ENCODE data around the gene TBCA.
A peak's percentile ranks its signal among the peaks of the same experiment; 100 is the strongest.
"Not testable (repeated sequence)": the region's sequence is repeated elsewhere in the genome, so short reads cannot be mapped to it uniquely, and the experiment has no call there.

The TBCA gene

GRCh38 chr5:77772729-77773128 is 3.4 kb downstream of the TBCA start:
- FAIRE-seq, result no peak

- no peak for FAIRE-seq
Observed at GRCh38 chr5:77771452-77771851, 4.7 kb downstream of the TBCA start.

- FAIRE-seq, result no peak
Observed at GRCh38 chr5:77770293-77771005, 5.7 kb downstream of the TBCA start.

- no peak for FAIRE-seq
Observed at GRCh38 chr5:77768978-77769377, 7.2 kb downstream of the TBCA start.

- no peak for FAIRE-seq
Observed at GRCh38 chr5:77767301-77767700, 8.8 kb downstream of the TBCA start.

- FAIRE-seq, result no peak
Observed at GRCh38 chr5:77761606-77762005, 14.5 kb downstream of the TBCA start.

DNA sequence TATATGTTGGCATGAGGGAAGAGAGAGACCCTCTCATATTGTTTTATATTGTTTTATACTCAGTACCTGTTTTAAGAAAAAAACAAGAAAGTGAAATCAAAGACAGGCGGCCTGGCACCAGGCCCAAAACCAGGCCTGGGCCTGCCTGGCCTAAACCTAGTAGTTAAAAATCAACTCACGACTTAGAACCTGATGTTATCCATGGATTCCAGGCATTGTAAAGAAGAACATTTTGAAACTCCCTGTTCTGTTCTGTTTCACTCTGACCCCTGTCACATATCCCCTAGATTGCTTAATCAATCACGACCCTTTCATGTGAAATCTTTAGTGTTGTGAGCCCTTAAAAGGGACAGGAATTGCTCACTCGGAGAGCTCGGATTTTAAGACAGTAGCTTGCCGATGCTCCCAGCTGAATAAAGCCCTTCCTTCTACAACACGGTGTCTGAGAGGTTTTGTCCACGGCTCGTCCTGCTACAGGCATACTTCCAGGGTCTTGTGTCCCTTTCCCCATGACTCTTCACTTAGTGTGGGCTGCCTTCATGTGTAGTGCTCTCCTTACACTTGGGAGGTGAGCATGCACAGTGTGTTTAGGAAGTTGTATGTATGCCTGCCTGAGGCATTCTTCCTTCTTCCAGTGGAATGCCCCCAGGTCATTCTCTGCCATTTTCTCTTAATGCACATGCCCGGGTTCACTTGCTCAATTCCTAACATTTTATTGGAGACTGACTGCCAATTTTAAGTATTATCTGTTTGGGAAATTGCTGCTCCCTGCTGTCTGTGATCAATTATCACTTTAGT is 17.8 kb downstream of the TBCA start:
- FAIRE-seq, result no peak

DNA sequence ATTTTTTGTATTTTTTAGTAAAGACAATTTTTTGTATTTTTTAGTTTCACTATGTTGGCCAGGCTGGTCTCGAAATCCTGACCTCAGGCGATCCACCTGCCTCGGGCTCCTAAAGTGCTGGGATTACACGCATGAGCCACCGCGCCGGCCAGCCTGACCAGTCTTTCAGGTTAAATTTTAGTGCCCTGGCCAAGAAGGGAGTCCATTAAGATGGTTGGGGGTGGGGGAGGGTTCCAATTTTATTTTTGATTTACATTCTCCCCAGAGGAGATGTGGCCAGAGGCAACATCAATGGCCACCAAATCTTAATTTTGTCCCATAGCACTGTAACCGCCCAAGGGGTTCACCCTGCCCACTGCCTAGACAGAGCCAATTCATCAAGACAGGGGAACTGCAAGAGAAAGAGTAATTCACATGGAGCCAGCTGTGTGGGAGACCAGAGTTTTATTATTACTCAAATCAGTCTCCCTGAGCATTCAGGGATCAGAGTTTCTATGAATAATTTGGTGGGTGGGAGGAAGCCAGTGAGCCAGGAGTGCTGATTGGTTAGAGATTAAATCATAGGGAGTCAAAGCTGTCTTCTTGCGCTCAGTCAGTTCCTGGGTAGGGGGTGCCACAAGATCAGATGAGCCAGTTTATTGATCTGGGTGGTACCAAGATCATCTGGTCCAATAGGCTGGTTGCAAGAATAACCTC is 24.7 kb downstream of the TBCA start:
- FAIRE-seq, result no peak

DNA sequence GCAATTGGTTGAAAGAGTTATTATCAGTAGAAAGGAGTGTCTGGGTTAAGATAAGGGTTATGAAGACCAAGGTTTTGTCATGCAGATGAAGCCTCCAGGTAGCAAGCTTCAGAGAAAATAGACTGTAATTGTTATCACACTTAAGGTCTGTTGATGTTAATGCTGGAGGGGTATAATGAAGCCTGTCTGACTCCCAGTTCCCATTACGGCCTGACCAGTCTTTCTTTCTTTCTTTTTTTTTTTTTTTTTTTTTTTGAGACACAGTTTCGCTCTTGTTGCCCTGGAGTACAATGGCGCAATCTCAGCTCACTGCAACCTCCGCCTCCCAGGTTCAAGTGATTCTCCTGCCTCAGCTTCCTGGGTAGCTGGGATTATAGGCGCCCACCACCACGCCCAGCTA is 25.2 kb downstream of the TBCA start:
- FAIRE-seq, result not testable (repeated sequence)

DNA sequence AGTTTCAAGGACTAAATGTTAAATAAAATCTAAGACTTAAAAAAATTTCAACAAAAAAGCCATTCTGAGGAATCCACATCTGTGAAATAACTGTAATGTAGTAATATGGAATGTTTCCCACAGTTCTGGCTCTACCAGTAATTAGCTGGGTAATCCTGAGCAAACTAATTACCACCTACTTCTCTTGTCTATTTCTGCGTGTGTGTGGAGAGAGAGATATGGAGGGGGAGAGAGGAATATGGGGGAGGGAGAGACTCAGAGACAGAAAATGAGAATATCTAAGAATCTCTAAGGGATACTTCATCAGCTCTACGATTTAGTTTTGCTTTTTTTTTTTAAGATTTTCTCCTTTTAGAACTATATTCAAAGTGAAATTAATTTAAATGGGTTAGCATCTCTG is 28.0 kb downstream of the TBCA start:
- no peak for FAIRE-seq

GRCh38 chr5:77744116-77744515 is 32.0 kb downstream of the TBCA start:
- no peak for FAIRE-seq

GRCh38 chr5:77743181-77743580 is 33.0 kb downstream of the TBCA start:
- FAIRE-seq, result no peak

DNA sequence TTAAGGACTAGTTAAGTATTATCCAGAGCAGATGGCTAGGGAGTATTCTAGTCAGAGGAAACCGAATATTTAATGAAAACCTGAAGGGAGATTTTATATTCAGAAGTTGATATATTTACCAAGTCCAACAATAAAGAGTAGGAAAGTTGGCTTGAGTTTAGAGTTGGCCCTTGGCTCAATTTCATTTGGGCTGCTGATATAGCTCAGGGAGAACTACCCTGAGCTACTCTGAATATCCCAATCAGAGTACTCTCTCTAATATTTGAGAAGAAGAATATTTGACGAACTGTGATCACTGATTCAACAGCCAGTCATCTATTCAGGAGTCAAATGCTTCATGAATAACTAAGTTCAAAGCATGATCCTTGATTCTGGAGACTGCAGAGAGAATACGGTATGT is 34.5 kb downstream of the TBCA start:
- FAIRE-seq, result no peak

- no peak for FAIRE-seq
Observed at GRCh38 chr5:77734885-77735284, 41.3 kb downstream of the TBCA start.

GRCh38 chr5:77733130-77733529 is 43.0 kb downstream of the TBCA start:
- no peak for FAIRE-seq

DNA sequence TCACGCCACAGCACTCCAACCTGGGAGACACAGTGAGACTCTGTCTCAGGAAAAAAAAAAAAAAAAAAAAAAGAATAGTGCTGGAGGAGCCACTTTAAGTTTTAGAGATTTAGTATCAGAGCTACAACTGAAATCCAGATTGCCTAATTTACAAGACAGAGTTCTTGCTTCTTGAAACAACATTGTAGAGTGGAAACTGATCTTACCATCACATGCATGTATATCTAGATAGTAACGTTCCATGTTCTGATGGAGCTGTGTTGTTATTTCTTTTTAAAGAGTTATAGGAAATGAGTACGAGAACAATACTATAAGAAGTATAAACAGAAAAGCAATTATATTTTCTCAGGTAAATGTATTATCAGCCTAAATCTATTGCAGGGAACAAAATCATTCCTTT is 48.9 kb downstream of the TBCA start:
- no peak for FAIRE-seq

DNA sequence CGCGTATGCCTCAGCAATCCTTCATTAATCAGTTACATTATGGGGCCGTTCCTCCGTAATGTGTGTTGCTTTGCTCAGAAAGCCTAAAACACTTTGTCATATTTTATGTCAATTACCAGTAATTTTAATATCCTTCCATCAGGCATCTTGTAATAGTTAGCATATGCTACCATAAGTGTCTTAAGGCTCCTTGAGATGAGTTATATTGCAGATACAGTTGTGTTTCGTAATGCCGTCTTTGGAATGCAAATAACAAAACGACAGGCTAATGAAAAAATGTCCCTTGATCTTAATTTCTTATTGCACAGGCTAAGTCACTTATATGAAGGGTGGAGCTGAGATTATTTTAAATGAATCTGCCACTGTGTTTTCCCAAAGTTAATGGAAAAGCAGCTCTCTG is 50.5 kb downstream of the TBCA start:
- FAIRE-seq, result no peak

GRCh38 chr5:77724934-77725333 is 51.2 kb downstream of the TBCA start:
- no peak for FAIRE-seq

- no peak for FAIRE-seq
Observed at GRCh38 chr5:77719666-77720363, 56.3 kb downstream of the TBCA start.

DNA sequence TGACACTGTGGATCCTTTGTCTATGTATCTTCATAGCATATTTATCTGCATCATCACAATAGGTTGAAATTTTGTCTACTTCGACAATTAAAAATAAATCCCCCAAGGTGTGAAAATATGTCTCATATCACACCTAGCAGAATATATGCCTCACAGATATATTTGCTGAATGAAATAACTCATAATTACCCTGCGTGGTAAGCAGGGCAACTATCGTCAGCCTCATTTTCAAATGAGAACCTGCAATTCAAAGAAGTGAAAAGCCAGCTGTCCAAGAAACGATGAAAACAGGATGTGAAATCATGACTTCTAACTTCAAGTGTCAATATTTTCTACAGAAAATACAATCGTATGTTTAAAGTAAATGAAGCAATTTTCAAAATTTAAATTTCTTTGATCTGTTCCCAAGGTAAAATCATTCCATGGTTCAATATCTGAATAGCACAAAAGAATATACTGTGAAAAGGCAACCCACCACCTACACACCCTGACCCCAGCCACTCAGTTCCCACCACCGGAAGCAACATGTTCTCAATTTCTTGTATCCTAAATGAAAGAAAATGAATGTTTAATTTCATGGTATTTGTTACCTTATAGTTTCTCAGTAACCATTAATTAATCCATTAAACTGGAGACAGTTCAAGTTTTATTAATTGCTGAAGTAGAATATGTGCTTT is 57.1 kb downstream of the TBCA start:
- no peak for FAIRE-seq

DNA sequence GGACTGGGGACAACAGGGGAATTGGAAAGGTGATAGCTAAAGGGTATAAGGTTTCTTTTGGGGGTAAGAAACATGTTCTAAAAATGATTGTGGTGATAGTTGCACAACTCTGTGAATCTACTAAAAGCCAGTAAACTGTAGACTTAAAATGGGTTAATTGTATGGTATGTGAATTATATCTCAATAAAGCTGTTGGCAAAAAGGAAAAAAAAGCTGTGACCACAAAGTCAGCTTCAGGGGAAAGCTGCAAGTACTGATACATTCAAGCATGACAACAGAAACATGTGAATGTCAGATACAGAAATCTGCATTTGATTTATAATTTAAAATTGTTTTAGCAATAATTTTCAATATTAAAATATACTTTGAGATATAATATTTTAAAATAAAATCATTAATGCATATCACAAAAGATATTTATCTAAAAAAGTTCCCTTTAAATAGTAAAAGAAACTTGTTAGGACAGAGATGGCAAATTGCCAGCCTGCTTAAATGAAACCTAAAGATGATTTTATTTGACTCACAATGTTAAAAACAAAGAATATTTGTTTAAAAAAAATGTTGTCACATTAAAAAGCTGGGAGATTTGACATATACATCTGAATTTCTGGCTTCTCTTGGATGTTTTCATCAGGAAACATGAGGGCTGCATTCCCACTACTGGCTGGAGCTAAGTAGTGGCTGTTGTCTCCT is 66.0 kb downstream of the TBCA start:
- peak; percentile 13 for FAIRE-seq

GRCh38 chr5:77709340-77709739 is 66.8 kb downstream of the TBCA start:
- no peak for FAIRE-seq
